ENCODE results near the gene YWHAB.

Gene YWHAB

GRCh38 chr20:44883214-44883902 lies 2.1 kb upstream of the YWHAB start:
- no peak overlapping the region for H3K4me3 ChIP-seq (ENCODE audit: low read depth, low read length)
- TF ChIP-seq, protein P1, sequence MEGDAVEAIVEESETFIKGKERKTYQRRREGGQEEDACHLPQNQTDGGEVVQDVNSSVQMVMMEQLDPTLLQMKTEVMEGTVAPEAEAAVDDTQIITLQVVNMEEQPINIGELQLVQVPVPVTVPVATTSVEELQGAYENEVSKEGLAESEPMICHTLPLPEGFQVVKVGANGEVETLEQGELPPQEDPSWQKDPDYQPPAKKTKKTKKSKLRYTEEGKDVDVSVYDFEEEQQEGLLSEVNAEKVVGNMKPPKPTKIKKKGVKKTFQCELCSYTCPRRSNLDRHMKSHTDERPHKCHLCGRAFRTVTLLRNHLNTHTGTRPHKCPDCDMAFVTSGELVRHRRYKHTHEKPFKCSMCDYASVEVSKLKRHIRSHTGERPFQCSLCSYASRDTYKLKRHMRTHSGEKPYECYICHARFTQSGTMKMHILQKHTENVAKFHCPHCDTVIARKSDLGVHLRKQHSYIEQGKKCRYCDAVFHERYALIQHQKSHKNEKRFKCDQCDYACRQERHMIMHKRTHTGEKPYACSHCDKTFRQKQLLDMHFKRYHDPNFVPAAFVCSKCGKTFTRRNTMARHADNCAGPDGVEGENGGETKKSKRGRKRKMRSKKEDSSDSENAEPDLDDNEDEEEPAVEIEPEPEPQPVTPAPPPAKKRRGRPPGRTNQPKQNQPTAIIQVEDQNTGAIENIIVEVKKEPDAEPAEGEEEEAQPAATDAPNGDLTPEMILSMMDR (IDR thresholded peaks at IDR 0.05; ENCODE audit: low read depth, low read length) = no peak

DNA sequence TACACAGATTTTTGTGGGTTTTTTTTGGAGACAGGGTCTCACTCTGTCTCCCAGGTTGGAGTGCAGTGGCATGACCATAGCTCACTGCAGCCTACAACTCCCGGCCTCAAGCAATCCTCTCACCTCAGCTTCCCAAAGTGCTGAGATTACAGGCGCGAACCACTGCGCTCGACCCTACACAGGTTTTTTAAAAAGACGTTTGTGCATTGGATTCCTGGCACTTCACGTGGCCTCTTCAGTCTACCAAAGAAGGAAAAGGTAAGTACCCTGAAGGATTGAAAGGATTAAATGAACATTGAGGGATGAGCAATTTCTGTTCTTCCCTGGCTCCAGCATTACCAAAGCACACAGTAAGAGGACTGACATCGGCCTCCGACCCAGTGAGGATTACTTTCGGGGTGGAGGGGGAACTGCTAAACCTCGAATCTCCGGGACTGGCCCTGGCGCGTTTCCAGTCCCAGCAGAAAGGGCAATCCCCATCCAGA lies 556 bp upstream of the YWHAB start:
- TF ChIP-seq, protein P1 (IDR thresholded peaks at IDR 0.05; ENCODE audit: low read depth, low read length) = no peak
- peak overlapping the region; percentile 100 for H3K4me3 ChIP-seq (ENCODE audit: low read depth, low read length)

- TF ChIP-seq, protein P1 (IDR thresholded peaks at IDR 0.05; ENCODE audit: low read depth, low read length) = no peak
Observed at GRCh38 chr20:44886266-44886651, 754 bp downstream of the YWHAB start.

GRCh38 chr20:44886828-44887227 lies 1.3 kb downstream of the YWHAB start:
- peak overlapping the region; percentile 100 for H3K4me3 ChIP-seq (ENCODE audit: low read depth, low read length)
- TF ChIP-seq, protein P1 (IDR thresholded peaks at IDR 0.05; ENCODE audit: low read depth, low read length) = no peak

More at GRCh38 chr20:44886266-44886651, 754 bp downstream of the YWHAB start:
- peak overlapping the region; percentile 100 for H3K4me3 ChIP-seq (ENCODE audit: low read depth, low read length)

DNA sequence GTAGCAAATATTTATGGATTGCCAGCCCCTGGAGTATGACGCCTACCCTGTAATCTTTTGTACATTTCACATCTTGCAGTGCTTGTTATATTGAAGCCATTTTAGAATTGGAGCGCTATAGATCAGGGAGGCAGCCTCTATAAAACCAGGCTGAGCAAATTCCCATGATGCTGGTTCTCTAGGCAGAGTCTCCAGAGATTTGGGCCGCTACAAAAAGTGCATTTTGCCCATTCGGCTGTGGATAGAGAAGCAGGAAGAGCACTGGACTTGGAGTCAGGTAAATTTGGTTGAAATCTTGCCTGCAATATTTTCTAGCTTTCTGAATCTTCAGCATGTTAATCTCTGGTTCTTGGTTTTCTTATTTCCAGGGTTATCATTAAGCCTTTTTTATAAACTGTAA lies 2.0 kb downstream of the YWHAB start:
- H3K4me3 ChIP-seq (ENCODE audit: low read depth, low read length) = peak overlapping the region; percentile 100
- TF ChIP-seq, protein P1 (IDR thresholded peaks at IDR 0.05; ENCODE audit: low read depth, low read length) = no peak

DNA sequence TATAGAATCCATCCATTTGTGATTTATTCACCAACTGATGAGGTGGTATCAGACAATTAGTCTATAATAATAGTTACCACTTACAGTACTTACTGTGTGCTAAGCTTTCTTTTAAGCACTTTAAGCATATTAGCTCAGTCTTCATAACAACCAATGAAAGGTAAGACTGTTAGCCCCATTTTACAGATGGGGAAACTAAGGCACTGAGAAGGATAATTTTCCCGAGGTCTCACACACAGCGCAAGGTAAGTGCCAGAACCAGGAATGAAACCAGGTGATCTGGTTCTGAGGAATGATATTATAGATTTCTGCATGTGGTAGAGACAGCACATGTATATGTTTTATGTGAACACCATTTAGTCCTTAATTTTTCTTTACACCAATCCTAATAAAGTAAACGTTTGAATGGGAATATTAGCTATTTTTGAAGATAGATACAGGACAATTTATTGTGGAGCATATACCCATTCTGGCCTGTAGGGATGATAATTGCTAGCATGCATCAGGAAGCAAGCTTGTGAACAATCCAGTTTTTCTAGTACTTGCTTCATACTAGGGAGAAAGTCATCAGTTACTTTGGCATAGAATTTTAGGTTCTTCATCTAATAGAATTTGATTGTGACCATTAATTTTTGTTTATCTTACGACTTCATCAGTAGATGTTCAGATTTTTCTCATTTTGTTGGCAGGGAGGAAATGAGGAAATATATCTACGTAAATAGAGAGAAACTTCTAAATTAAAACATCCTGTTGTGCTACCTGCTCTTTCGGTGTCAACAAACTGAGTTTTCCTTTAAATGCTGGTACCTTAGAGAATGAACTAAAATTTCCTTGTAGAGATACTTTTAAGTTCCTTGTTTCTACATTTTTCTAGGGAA lies 3.0 kb downstream of the YWHAB start:
- H3K4me3 ChIP-seq (ENCODE audit: low read depth, low read length) = no peak overlapping the region
- TF ChIP-seq, protein P1 (IDR thresholded peaks at IDR 0.05; ENCODE audit: low read depth, low read length) = no peak

DNA sequence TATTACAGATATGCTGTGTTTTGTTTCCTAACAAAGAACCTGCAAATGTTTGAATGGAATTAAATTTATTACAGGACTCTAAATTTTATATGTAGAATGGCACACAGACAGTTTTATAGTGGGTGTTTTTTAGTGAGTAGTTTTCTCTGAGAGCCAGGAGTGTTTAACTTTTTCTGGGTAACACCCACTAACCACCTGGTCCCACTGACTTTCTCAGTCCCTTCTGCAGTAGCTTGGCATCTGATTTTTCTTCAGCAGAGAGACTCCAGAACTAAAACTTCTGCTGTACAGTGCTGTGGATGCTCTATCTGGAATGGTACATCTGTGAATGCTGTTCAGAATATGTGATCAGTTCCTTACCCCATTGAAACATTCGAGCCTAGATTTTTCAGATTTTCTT lies 6.3 kb downstream of the YWHAB start:
- H3K4me3 ChIP-seq (ENCODE audit: low read depth, low read length) = no peak overlapping the region
- TF ChIP-seq, protein P1 (IDR thresholded peaks at IDR 0.05; ENCODE audit: low read depth, low read length) = no peak
